ENCODE measurements around the gene KCNH8.
A peak's percentile ranks its signal among the peaks of the same experiment; 100 is the strongest.
"Not testable (repeated sequence)": the region's sequence is repeated elsewhere in the genome, so short reads cannot be mapped to it uniquely, and the experiment has no call there.

Gene KCNH8

DNA sequence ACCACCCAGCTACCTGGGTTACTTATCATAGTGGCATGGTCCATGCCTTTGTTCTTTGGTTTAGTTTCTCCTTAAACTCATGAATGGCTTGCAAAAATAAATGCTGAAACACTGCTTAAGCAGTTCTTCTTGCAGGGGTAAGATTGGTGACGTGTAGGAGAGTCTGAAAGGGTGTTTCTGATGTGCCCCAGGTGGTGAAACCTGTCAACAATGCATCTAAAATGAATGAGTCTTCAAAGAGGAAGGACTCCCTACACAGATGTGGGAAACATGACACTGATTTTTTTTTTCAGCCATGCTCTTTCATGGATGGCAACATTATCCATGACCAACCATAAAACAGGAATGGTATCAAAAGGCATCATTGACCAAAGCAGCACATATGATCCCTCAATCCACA, 72.0 kb downstream of the KCNH8 start:
- DNase-seq (ENCODE audit: low read depth): no peak
- no peak overlapping the region for H3K4me3 ChIP-seq (ENCODE audit: low read depth, low read length)

DNA sequence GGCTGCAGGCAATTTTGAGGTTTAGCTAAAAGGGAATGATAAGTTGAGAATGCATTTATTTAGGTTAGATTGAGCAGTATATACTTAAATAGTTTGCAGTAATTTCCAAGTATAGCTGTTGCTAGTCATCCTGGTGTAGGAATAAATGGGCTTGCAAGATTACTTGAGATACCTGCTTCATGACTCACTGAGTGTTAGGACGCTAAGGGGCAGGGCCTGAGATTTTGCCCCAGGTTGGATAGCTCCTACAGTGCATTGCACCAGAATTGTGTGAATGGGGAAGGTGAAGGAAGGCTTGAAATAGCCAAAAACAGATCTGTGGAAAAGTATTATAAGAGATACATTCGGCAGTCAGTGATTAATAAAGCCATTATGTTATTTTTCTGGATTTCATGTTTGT, 72.8 kb downstream of the KCNH8 start:
- TF ChIP-seq, protein P1, sequence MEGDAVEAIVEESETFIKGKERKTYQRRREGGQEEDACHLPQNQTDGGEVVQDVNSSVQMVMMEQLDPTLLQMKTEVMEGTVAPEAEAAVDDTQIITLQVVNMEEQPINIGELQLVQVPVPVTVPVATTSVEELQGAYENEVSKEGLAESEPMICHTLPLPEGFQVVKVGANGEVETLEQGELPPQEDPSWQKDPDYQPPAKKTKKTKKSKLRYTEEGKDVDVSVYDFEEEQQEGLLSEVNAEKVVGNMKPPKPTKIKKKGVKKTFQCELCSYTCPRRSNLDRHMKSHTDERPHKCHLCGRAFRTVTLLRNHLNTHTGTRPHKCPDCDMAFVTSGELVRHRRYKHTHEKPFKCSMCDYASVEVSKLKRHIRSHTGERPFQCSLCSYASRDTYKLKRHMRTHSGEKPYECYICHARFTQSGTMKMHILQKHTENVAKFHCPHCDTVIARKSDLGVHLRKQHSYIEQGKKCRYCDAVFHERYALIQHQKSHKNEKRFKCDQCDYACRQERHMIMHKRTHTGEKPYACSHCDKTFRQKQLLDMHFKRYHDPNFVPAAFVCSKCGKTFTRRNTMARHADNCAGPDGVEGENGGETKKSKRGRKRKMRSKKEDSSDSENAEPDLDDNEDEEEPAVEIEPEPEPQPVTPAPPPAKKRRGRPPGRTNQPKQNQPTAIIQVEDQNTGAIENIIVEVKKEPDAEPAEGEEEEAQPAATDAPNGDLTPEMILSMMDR (IDR thresholded peaks at IDR 0.05; ENCODE audit: low read depth, low read length): no peak
- TF ChIP-seq, protein P2, sequence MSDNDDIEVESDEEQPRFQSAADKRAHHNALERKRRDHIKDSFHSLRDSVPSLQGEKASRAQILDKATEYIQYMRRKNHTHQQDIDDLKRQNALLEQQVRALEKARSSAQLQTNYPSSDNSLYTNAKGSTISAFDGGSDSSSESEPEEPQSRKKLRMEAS (IDR thresholded peaks at IDR 0.05; ENCODE audit: low read depth, low read length): no peak
- TF ChIP-seq MYC (IDR thresholded peaks at IDR 0.05; ENCODE audit: low read depth, low read length) (no peak), POLR2A (IDR thresholded peaks at IDR 0.05; ENCODE audit: extremely low read depth, insufficient read length) (no peak)
- H3K4me3 ChIP-seq (ENCODE audit: low read depth, low read length): no peak overlapping the region
- no peak for DNase-seq (ENCODE audit: low read depth)

More for the DNA sequence above, 72.0 kb downstream of the KCNH8 start:
- TF ChIP-seq, protein P1 (IDR thresholded peaks at IDR 0.05; ENCODE audit: low read depth, low read length): no peak
- TF ChIP-seq MYC (IDR thresholded peaks at IDR 0.05; ENCODE audit: low read depth, low read length) (no peak), POLR2A (IDR thresholded peaks at IDR 0.05; ENCODE audit: extremely low read depth, insufficient read length) (no peak)
- TF ChIP-seq, protein P2 (IDR thresholded peaks at IDR 0.05; ENCODE audit: low read depth, low read length): no peak

DNA sequence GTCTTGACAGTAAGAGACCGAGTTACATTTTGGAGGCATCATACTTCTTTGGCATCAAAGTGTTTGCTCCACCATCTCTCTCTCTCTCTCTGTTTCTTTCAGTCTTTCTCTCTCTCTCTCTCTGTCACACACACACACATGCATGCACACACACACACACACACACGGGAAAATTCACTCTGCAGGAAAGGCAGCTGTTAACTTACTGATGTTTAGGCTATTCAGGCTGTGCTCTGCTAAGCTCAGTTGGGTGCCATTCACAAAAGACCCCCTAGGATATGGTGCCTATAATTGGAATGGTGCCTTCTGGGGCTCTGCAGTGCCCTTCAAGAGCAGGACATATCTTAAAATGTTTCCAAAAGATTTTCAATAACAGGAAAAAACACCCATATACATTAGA, 78.2 kb downstream of the KCNH8 start:
- no peak for TF ChIP-seq POLR2A (IDR thresholded peaks at IDR 0.05; ENCODE audit: extremely low read depth, insufficient read length)
- no peak for TF ChIP-seq MYC (IDR thresholded peaks at IDR 0.05; ENCODE audit: low read depth, low read length)
- TF ChIP-seq, protein P1 (IDR thresholded peaks at IDR 0.05; ENCODE audit: low read depth, low read length): no peak
- TF ChIP-seq, protein P2 (IDR thresholded peaks at IDR 0.05; ENCODE audit: low read depth, low read length): no peak
- H3K4me3 ChIP-seq (ENCODE audit: low read depth, low read length): no peak overlapping the region
- DNase-seq (ENCODE audit: low read depth): no peak

DNA sequence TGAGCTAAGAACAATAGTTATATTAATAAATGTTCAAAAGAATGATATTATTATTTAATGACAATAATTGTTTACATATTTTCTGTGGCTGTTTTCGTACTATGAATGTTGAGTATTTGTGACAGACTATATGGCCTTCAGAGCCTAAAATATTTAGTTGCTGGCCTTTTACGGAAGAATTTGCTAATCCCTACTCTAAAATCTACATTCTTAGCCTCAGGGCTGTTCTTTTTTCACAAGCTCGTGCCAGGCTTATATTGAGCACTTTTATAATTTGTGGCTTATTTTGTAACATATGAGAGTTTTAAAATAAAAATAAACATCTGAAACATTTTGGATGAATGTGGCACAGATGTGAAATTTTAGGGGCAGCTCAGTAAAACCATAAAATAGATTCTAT, 79.9 kb downstream of the KCNH8 start:
- no peak overlapping the region for H3K4me3 ChIP-seq (ENCODE audit: low read depth, low read length)
- no peak for DNase-seq (ENCODE audit: low read depth)
- TF ChIP-seq, protein P1 (IDR thresholded peaks at IDR 0.05; ENCODE audit: low read depth, low read length): no peak
- TF ChIP-seq, protein P2 (IDR thresholded peaks at IDR 0.05; ENCODE audit: low read depth, low read length): no peak
- TF ChIP-seq POLR2A (IDR thresholded peaks at IDR 0.05; ENCODE audit: extremely low read depth, insufficient read length): no peak
- no peak for TF ChIP-seq MYC (IDR thresholded peaks at IDR 0.05; ENCODE audit: low read depth, low read length)

DNA sequence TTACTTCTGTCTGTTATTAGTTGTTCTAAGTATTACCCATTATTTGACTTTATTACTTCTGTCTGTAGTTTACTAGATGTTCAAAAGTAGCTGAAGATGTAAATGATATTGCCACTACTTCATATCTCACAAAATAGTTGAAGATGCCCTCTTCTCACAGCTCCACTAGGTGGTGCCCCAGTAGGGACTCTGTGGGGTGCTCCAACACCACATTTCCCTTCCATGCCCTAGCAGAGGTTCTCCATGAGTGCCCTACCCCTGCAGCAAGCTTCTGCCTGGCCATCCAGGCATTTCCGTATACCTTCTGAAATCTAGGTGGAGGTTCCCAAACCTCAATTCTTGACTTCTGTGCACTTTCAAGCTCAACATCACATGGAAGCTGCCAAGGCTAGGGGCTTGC, 80.8 kb downstream of the KCNH8 start:
- TF ChIP-seq, protein P2 (IDR thresholded peaks at IDR 0.05; ENCODE audit: low read depth, low read length): no peak
- TF ChIP-seq MYC (IDR thresholded peaks at IDR 0.05; ENCODE audit: low read depth, low read length) (no peak), POLR2A (IDR thresholded peaks at IDR 0.05; ENCODE audit: extremely low read depth, insufficient read length) (no peak)
- TF ChIP-seq, protein P1 (IDR thresholded peaks at IDR 0.05; ENCODE audit: low read depth, low read length): no peak
- no peak for DNase-seq (ENCODE audit: low read depth)
- H3K4me3 ChIP-seq (ENCODE audit: low read depth, low read length): no peak overlapping the region

DNA sequence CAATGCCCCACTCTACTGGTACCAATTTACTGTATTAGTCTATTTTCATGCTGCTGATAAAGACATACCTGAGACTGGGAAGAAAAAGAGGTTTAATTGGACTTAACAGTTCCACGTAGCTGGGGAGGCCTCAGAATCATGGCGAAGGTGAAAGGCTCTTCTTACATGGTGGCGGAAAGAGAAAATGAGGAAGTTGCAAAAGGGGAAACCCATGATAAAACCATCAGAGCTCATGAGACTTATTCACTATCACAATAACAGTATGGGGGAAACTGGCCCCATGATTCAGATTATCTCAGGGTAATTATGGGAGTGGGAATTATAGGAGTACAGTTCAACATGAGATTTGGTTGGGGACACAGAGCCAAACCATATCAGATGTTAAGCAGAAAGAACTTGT, 81.6 kb downstream of the KCNH8 start:
- not testable (repeated sequence) for H3K4me3 ChIP-seq (ENCODE audit: low read depth, low read length)
- DNase-seq (ENCODE audit: low read depth): peak; percentile 33
